ENCODE results near the gene PAPOLA. TPM values are rescaled to one million over a fixed set of nuclear protein-coding genes. Genes with fewer than 3 reads are reported as not detected.

The PAPOLA gene
- total RNA-seq, 1 donor from 2014 or later: 188 TPM

DNA sequence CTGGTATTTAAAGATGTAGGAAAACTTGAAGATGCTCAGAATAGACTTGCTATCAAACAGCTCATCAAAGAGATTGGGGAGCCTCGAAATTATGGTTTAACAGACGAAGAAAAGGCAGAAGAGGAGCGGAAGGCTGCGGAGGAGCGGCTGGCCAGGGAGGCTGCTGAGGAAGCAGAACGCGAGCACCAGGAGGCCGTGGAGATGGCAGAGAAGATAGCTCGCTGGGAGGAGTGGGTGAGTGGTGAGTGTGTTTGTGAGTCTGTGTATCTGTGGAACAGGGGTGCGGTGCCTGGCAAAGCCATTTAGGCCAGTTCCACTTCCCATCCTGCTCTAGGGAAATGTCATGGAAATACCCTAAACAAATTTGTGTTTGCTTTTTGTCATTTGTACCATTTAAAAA lies 19.2 kb upstream of the PAPOLA start:
- DNase-seq (ENCODE audit: low read depth): no peak
- no peaks in the 10 kb centered on the region for H3K27me3 Mint-ChIP-seq (ENCODE audit: low read depth, unreplicated experiment)
- Histone ChIP-seq H3K4me3 (ENCODE audit: insufficient read depth, low read depth, low read length) (no peak overlapping the region), H4K20me1 (ENCODE audit: insufficient read depth, low read length) (no peaks in the 10 kb centered on the region), H3K9me3 (ENCODE audit: insufficient read depth, low read depth, low read length) (no peaks in the 10 kb centered on the region), H3K36me3 (ENCODE audit: insufficient read depth, low read length) (no peaks in the 10 kb centered on the region), H3K9ac (ENCODE audit: low read length) (no peak overlapping the region), H3K4me1 (ENCODE audit: insufficient read depth, low read length) (no peaks in the 10 kb centered on the region), H2AFZ (ENCODE audit: low read depth, low read length) (no peak overlapping the region), H3K27ac (ENCODE audit: low read depth, low read length) (no peak overlapping the region), H3K4me2 (ENCODE audit: low read length) (no peak overlapping the region), H3K79me2 (ENCODE audit: insufficient read depth, low read length) (no peaks in the 10 kb centered on the region), H3K27me3 (ENCODE audit: insufficient read depth, low read length) (no peaks in the 10 kb centered on the region)
- no peak for FAIRE-seq
- no peak overlapping the region for H3K4me3 Mint-ChIP-seq (ENCODE audit: unreplicated experiment)
- TF ChIP-seq, protein P1, sequence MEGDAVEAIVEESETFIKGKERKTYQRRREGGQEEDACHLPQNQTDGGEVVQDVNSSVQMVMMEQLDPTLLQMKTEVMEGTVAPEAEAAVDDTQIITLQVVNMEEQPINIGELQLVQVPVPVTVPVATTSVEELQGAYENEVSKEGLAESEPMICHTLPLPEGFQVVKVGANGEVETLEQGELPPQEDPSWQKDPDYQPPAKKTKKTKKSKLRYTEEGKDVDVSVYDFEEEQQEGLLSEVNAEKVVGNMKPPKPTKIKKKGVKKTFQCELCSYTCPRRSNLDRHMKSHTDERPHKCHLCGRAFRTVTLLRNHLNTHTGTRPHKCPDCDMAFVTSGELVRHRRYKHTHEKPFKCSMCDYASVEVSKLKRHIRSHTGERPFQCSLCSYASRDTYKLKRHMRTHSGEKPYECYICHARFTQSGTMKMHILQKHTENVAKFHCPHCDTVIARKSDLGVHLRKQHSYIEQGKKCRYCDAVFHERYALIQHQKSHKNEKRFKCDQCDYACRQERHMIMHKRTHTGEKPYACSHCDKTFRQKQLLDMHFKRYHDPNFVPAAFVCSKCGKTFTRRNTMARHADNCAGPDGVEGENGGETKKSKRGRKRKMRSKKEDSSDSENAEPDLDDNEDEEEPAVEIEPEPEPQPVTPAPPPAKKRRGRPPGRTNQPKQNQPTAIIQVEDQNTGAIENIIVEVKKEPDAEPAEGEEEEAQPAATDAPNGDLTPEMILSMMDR (IDR thresholded peaks at IDR 0.05; ENCODE audit: insufficient read depth, low read depth, low read length): no peak
- TF ChIP-seq EZH2 (IDR thresholded peaks at IDR 0.05; ENCODE audit: insufficient read depth, low read length): no peak
- no peaks in the 10 kb centered on the region for H3K36me3 Mint-ChIP-seq (ENCODE audit: low read depth, unreplicated experiment)
- H3K27ac Mint-ChIP-seq (ENCODE audit: unreplicated experiment): no peak overlapping the region
- H3K4me1 Mint-ChIP-seq (ENCODE audit: low read depth, unreplicated experiment): no peaks in the 10 kb centered on the region
- H3K9me3 Mint-ChIP-seq (ENCODE audit: unreplicated experiment): no peaks in the 10 kb centered on the region

DNA sequence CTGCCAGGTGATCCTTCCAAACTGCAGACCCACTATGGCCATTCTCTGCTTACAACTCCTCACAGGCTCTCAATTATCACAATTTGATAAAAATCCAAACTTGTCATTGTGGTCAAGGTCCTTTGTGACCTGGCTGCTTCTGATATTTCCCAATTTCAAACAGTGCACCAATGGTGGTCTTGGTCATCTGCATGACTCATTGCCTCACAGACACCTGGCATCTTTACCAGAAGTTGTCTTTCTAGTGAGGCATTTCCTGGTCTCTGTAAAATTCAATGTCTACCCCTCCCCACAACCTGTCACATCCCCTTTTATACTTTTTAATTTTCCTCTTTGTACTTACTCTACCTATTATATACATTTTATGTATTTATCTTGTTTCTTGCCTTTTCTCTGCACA lies 17.8 kb upstream of the PAPOLA start:
- no peak for FAIRE-seq
- H4K20me1 ChIP-seq (ENCODE audit: insufficient read depth, low read length): no peaks in the 10 kb centered on the region
- Mint-ChIP-seq H3K27me3 (ENCODE audit: low read depth, unreplicated experiment) (no peaks in the 10 kb centered on the region), H3K4me1 (ENCODE audit: low read depth, unreplicated experiment) (no peaks in the 10 kb centered on the region), H3K27ac (ENCODE audit: unreplicated experiment) (no peak overlapping the region), H3K9me3 (ENCODE audit: unreplicated experiment) (no peaks in the 10 kb centered on the region), H3K4me3 (ENCODE audit: unreplicated experiment) (no peak overlapping the region), H3K36me3 (ENCODE audit: low read depth, unreplicated experiment) (no peaks in the 10 kb centered on the region)
- no peaks in the 10 kb centered on the region for H3K79me2 ChIP-seq (ENCODE audit: insufficient read depth, low read length)
- H3K4me3 ChIP-seq (ENCODE audit: insufficient read depth, low read depth, low read length): no peak overlapping the region
- no peaks in the 10 kb centered on the region for H3K36me3 ChIP-seq (ENCODE audit: insufficient read depth, low read length)
- H3K4me2 ChIP-seq (ENCODE audit: low read length): no peak overlapping the region
- TF ChIP-seq EZH2 (IDR thresholded peaks at IDR 0.05; ENCODE audit: insufficient read depth, low read length): no peak
- TF ChIP-seq, protein P1 (IDR thresholded peaks at IDR 0.05; ENCODE audit: insufficient read depth, low read depth, low read length): no peak
- H3K4me1 ChIP-seq (ENCODE audit: insufficient read depth, low read length): no peaks in the 10 kb centered on the region
- no peak for DNase-seq (ENCODE audit: low read depth)
- no peak overlapping the region for H2AFZ ChIP-seq (ENCODE audit: low read depth, low read length)
- no peak overlapping the region for H3K9ac ChIP-seq (ENCODE audit: low read length)
- no peaks in the 10 kb centered on the region for H3K9me3 ChIP-seq (ENCODE audit: insufficient read depth, low read depth, low read length)
- H3K27me3 ChIP-seq (ENCODE audit: insufficient read depth, low read length): no peaks in the 10 kb centered on the region
- H3K27ac ChIP-seq (ENCODE audit: low read depth, low read length): no peak overlapping the region

DNA sequence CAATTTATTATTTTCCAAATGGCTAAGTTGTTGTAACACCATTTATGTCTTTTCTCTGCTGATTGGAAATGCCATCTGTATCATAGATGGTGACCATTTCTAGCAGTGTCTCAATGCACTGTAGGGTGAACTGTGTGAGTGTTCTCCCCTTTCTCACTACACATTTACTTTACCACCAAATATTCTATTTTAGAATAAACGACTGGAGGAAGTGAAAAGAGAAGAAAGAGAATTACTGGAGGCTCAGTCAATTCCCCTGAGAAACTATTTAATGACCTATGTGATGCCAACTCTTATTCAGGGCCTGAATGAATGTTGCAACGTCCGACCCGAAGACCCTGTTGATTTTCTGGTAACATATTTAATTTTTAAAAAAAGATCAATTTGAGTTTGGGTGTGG lies 15.5 kb upstream of the PAPOLA start:
- Histone ChIP-seq H3K36me3 (ENCODE audit: insufficient read depth, low read length) (no peaks in the 10 kb centered on the region), H3K4me2 (ENCODE audit: low read length) (no peak overlapping the region), H3K27ac (ENCODE audit: low read depth, low read length) (no peak overlapping the region), H3K4me1 (ENCODE audit: insufficient read depth, low read length) (no peaks in the 10 kb centered on the region), H3K4me3 (ENCODE audit: insufficient read depth, low read depth, low read length) (no peak overlapping the region), H3K9ac (ENCODE audit: low read length) (no peak overlapping the region), H2AFZ (ENCODE audit: low read depth, low read length) (no peak overlapping the region), H3K79me2 (ENCODE audit: insufficient read depth, low read length) (no peaks in the 10 kb centered on the region), H3K9me3 (ENCODE audit: insufficient read depth, low read depth, low read length) (no peaks in the 10 kb centered on the region), H3K27me3 (ENCODE audit: insufficient read depth, low read length) (no peaks in the 10 kb centered on the region), H4K20me1 (ENCODE audit: insufficient read depth, low read length) (no peaks in the 10 kb centered on the region)
- TF ChIP-seq, protein P1 (IDR thresholded peaks at IDR 0.05; ENCODE audit: insufficient read depth, low read depth, low read length): no peak
- no peak for TF ChIP-seq EZH2 (IDR thresholded peaks at IDR 0.05; ENCODE audit: insufficient read depth, low read length)
- no peaks in the 10 kb centered on the region for H3K9me3 Mint-ChIP-seq (ENCODE audit: unreplicated experiment)
- H3K27ac Mint-ChIP-seq (ENCODE audit: unreplicated experiment): no peak overlapping the region
- H3K27me3 Mint-ChIP-seq (ENCODE audit: low read depth, unreplicated experiment): no peaks in the 10 kb centered on the region
- FAIRE-seq (no peak), DNase-seq (ENCODE audit: low read depth) (no peak)
- no peaks in the 10 kb centered on the region for H3K4me1 Mint-ChIP-seq (ENCODE audit: low read depth, unreplicated experiment)
- no peak overlapping the region for H3K4me3 Mint-ChIP-seq (ENCODE audit: unreplicated experiment)
- no peaks in the 10 kb centered on the region for H3K36me3 Mint-ChIP-seq (ENCODE audit: low read depth, unreplicated experiment)
